Fibroblast of lung (primary cell): ENCODE results near the gene AGAP1. TPM values are rescaled to one million over a fixed set of nuclear protein-coding genes. Genes with fewer than 3 reads are reported as not detected.
A peak's percentile ranks its signal among the peaks of the same experiment; 100 is the strongest.

ENCODE experiments used
- DNase-seq, 2 donors: peaks; one replicate each; pipeline versions ENCODE4 v3.0.0 to v3.0.0-alpha.2; 2010; ENCODE audit warnings: low read depth in 2 of 2
- H2AFZ ChIP-seq: 2 replicates; pipeline ENCODE4 v1.5.1; 2012; ENCODE audit warnings: low read length, control low read depth, inconsistent platforms
- H3K27ac ChIP-seq: 2 replicates; pipeline ENCODE4 v1.5.1; 2011; ENCODE audit warnings: low read length, control low read depth; ENCODE audit not compliant: insufficient read depth
- H3K27me3 ChIP-seq: 2 replicates; pipeline ENCODE4 v1.5.1; 2011; ENCODE audit warnings: mild to moderate bottlenecking, low read length; ENCODE audit not compliant: control insufficient read depth, insufficient read depth
- H3K36me3 ChIP-seq: 2 replicates; pipeline ENCODE4 v1.5.1; 2011; ENCODE audit warnings: low read length; ENCODE audit not compliant: control insufficient read depth, insufficient read depth
- H3K4me1 ChIP-seq: 2 replicates; pipeline ENCODE4 v1.5.1; 2011; ENCODE audit warnings: low read length; ENCODE audit not compliant: control insufficient read depth, insufficient read depth; ENCODE audit errors: extremely low read depth
- H3K4me2 ChIP-seq: 2 replicates; pipeline ENCODE4 v1.5.1; 2011; ENCODE audit warnings: low read length, control low read depth; ENCODE audit not compliant: insufficient read depth; ENCODE audit errors: extremely low read depth
- H3K4me3 ChIP-seq, 4 experiments: fragments of 200-600 bp in 1 of 4; sonication (generic) in 1 of 4; replicated peaks in 1 of 4; 2 replicates each; pipeline ENCODE4 v1.5.1; 2011 to 2016; ENCODE audit warnings: low read length in 4 of 4, low read depth in 3 of 4, mild to moderate bottlenecking in 3 of 4, control low read depth in 2 of 4, inconsistent platforms in 1 of 4, mixed read lengths in 1 of 4; ENCODE audit not compliant: insufficient read depth in 1 of 4; ENCODE audit errors: control extremely low read depth in 1 of 4
- H3K79me2 ChIP-seq: 2 replicates; pipeline ENCODE4 v1.5.1; 2012; ENCODE audit warnings: mild to moderate bottlenecking, low read length, inconsistent platforms; ENCODE audit not compliant: control insufficient read depth, insufficient read depth
- H3K9ac ChIP-seq: 2 replicates; pipeline ENCODE4 v1.5.1; 2011; ENCODE audit warnings: mild to moderate bottlenecking, low read length, control low read depth; ENCODE audit not compliant: insufficient read depth
- H3K9me3 ChIP-seq: 2 replicates; pipeline ENCODE4 v1.5.1; 2012; ENCODE audit warnings: low read depth, low read length; ENCODE audit not compliant: control insufficient read depth, insufficient read depth
- H4K20me1 ChIP-seq: 2 replicates; pipeline ENCODE4 v1.5.1; 2011; ENCODE audit warnings: low read length; ENCODE audit not compliant: control insufficient read depth, insufficient read depth; ENCODE audit errors: extremely low read depth
- EZH2 ChIP-seq: IDR thresholded peaks from 2 replicates; pipeline ENCODE4 v1.5.1; 2012; ENCODE audit warnings: low read length, control low read depth, mild to moderate bottlenecking; ENCODE audit errors: missing control alignments
- polyA plus RNA-seq, 2 donors: library from polyadenylated mRNA; depleted of rRNA in 1 of 2; stranded (reverse) in 1 of 2; unstranded in 1 of 2; fragments of >200 nt; gene quantifications; 2 replicates each; pipeline ENCODE4 v1.2.1, GENCODE V29; 2011 to 2012; ENCODE audit warnings: missing spikeins in 1 of 2
- total RNA-seq: library from RNA; depleted of rRNA; stranded (reverse); fragments of >200 nt; gene quantifications from 2 replicates; pipeline ENCODE4 v1.2.1, GENCODE V29; 2014
- TF ChIP-seq, protein P1 (sequence below), 2 donors: IDR thresholded peaks in 1 of 2; conservative IDR thresholded peaks in 1 of 2; 1 replicate in 1 of 2; 2 replicates in 1 of 2; pipeline ENCODE4 v1.5.1; 2011 to 2012; ENCODE audit warnings: low read length in 2 of 2, control low read depth in 1 of 2, inconsistent platforms in 1 of 2, low read depth in 1 of 2, mild to moderate bottlenecking in 1 of 2

AGAP1 gene
- total and polyA plus RNA-seq, 2 donors (not counting 1 experiment from before 2014, with no cell fraction given), result 10.6 to 14.0 TPM

DNA sequence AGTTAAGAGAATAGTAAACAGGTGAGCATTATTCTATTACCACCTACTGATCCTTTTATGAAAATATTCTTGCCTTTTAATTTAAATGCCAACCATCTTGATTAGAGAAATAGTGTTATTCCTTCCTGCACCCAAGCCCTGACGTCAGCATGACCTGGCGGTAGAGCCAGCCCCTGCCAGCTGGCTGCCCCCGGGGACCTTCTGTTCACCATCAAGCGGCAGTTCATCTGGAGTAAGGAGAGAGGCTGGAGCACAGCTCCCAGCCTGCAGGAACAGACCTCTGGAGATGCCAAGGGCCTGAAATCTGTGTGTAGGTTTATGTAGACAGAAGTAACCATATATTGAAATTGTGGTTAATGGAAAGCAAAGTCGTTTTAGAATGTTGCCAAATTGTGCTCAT lies 502.6 kb downstream of the AGAP1 start:
- H3K27me3 ChIP-seq, result no peaks in the 10 kb centered on the region
- H3K4me3 ChIP-seq, result no peak overlapping the region
- H3K9ac ChIP-seq, result no peak overlapping the region
- H3K36me3 ChIP-seq, result no peaks in the 10 kb centered on the region
- H3K27ac ChIP-seq, result no peak overlapping the region
- no peaks in the 10 kb centered on the region for H3K4me1 ChIP-seq
- H4K20me1 ChIP-seq, result no peaks in the 10 kb centered on the region
- no peaks in the 10 kb centered on the region for H3K9me3 ChIP-seq
- no peak overlapping the region for H2AFZ ChIP-seq
- H3K4me2 ChIP-seq, result no peak overlapping the region
- no peaks in the 10 kb centered on the region for H3K79me2 ChIP-seq
- peak in 1 of 2 donors; percentile 4 for DNase-seq
- TF ChIP-seq EZH2, result no peak
- TF ChIP-seq, protein P1, sequence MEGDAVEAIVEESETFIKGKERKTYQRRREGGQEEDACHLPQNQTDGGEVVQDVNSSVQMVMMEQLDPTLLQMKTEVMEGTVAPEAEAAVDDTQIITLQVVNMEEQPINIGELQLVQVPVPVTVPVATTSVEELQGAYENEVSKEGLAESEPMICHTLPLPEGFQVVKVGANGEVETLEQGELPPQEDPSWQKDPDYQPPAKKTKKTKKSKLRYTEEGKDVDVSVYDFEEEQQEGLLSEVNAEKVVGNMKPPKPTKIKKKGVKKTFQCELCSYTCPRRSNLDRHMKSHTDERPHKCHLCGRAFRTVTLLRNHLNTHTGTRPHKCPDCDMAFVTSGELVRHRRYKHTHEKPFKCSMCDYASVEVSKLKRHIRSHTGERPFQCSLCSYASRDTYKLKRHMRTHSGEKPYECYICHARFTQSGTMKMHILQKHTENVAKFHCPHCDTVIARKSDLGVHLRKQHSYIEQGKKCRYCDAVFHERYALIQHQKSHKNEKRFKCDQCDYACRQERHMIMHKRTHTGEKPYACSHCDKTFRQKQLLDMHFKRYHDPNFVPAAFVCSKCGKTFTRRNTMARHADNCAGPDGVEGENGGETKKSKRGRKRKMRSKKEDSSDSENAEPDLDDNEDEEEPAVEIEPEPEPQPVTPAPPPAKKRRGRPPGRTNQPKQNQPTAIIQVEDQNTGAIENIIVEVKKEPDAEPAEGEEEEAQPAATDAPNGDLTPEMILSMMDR (conservative IDR thresholded peaks at IDR 0.05 in 1 of 2, IDR thresholded peaks at IDR 0.05 in 1 of 2; ENCODE audit: low read depth in 1 of 2, low read length in 2 of 2), result no peak

DNA sequence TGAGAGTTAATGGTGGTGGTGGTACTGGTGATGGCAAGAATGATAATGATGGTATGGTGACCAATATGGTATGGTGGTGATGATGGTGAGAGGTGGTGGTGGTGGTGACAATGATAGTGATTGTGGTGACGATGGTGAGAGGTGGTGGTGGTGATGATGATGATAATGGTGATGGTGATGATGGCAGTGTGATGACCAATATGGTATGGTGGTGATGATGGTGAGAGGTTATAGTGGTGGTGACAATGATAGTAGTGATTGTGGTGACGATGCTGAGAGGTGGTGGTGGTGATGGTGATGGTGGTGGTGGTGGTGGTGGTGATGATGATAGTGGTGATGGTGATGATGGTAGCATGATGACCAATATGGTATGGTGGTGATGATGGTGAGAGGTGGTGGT lies 505.2 kb downstream of the AGAP1 start:
- no peaks in the 10 kb centered on the region for H3K9me3 ChIP-seq
- H4K20me1 ChIP-seq, result no peaks in the 10 kb centered on the region
- no peaks in the 10 kb centered on the region for H3K79me2 ChIP-seq
- no peak overlapping the region for H3K4me2 ChIP-seq
- TF ChIP-seq, protein P1 (conservative IDR thresholded peaks at IDR 0.05 in 1 of 2, IDR thresholded peaks at IDR 0.05 in 1 of 2; ENCODE audit: low read depth in 1 of 2, low read length in 2 of 2), result no peak
- H3K27ac ChIP-seq, result no peak overlapping the region
- no peak for DNase-seq
- H3K4me1 ChIP-seq, result no peaks in the 10 kb centered on the region
- no peak overlapping the region for H2AFZ ChIP-seq
- no peak overlapping the region for H3K9ac ChIP-seq
- no peak overlapping the region for H3K4me3 ChIP-seq
- no peaks in the 10 kb centered on the region for H3K36me3 ChIP-seq
- H3K27me3 ChIP-seq, result no peaks in the 10 kb centered on the region

DNA sequence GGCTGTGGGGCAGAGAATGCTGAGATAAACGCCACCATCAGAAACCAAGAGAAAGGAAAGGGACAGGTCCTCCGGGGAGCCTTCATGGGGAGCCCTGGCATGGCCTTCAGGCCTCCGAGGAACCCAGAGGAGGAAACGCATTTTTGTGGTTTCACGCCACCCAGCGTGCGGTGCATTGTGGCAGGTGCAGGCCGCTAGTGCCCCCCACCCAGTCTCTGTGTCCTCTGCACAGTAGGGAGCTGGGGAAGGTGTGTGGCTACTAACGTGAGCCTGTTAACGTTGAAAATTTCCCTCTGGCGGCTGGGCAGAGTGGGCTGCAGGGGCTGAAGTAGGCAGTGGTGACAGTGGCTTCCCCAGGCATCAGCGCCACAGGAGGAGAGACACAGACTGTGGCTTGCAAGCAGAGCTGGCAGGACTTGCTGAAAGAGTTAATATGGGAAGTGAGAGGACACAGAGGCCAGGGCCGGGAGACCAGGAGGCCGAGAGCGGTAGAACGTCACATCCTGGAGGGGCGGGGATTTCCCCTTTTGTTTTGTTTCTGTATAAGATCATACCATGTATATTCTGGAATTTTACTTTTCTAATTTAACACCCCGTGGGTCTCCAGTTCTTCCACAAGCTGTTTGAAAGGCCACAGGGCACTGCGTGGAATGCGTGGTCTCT lies 507.5 kb downstream of the AGAP1 start:
- Histone ChIP-seq H3K9ac (no peak overlapping the region), H4K20me1 (no peaks in the 10 kb centered on the region), H3K4me3 (no peak overlapping the region), H3K4me2 (no peak overlapping the region), H2AFZ (no peak overlapping the region), H3K4me1 (no peaks in the 10 kb centered on the region), H3K27ac (no peak overlapping the region), H3K79me2 (no peaks in the 10 kb centered on the region), H3K27me3 (no peaks in the 10 kb centered on the region), H3K9me3 (no peaks in the 10 kb centered on the region), H3K36me3 (no peaks in the 10 kb centered on the region)
- no peak for TF ChIP-seq EZH2
- TF ChIP-seq, protein P1 (conservative IDR thresholded peaks at IDR 0.05 in 1 of 2, IDR thresholded peaks at IDR 0.05 in 1 of 2; ENCODE audit: low read depth in 1 of 2, low read length in 2 of 2), result no peak
- no peak for DNase-seq
